Measurements from ENCODE around the gene SEPTIN10.

- TF ChIP-seq YY1 (IDR thresholded peaks at IDR 0.05; ENCODE audit: insufficient read depth, insufficient read length) = no peak
- TF ChIP-seq SUZ12 (IDR thresholded peaks at IDR 0.05; ENCODE audit: extremely low read depth, insufficient read depth, insufficient read length) = no peak
Measured at GRCh38 chr2:109592905-109593304, 20.9 kb downstream of the SEPTIN10 start.

Measured in NT2/D1 (cell line).